A673 (cell line): Measurements from ENCODE around the gene SORCS1. TPM values are rescaled to one million over a fixed set of nuclear protein-coding genes. Genes with fewer than 3 reads are reported as not detected.

Experiments
- BruUV-seq: library from RNA; stranded (reverse); fragments of 400-500 nt; replicated peaks from 2 replicates; lab custom pipeline; 2021; lab: Mats Ljungman, UMichigan
- CTCF ChIA-PET: fragments of 300-600 bp; sonication (Branson Sonifier 250); formaldehyde crosslinking; loops from one replicate; lab custom pipeline; 2022; ENCODE audit warnings: antibody characterized with exemption; lab: Charles Lee
- POLR2A ChIA-PET: fragments of 300-600 bp; sonication (Branson Sonifier 250); formaldehyde crosslinking; loops from one replicate; lab custom pipeline; 2022; ENCODE audit warnings: antibody characterized with exemption; ENCODE audit not compliant: low non-redundant PET; lab: Charles Lee
- DNase-seq: peaks from one replicate; pipeline ENCODE4 v3.0.0-alpha.2; 2015; ENCODE audit warnings: low spot score
- H3K27ac ChIP-seq: fragments of 200-600 bp; sonication (generic); 2 replicates; pipeline ENCODE4 v1.5.1; 2016; ENCODE audit warnings: mixed run types, low read depth, mild to moderate bottlenecking, mixed read lengths, antibody characterized with exemption, low read length; ENCODE audit not compliant: poor library complexity, severe bottlenecking
- H3K27me3 ChIP-seq: fragments of 200-600 bp; sonication (generic); replicated peaks from 2 replicates; pipeline ENCODE4 v1.6.1; 2017; ENCODE audit warnings: mixed run types, low read depth, mild to moderate bottlenecking, mixed read lengths, antibody characterized with exemption, low read length; ENCODE audit not compliant: insufficient read depth, poor library complexity
- H3K36me3 ChIP-seq: fragments of 200-600 bp; sonication (generic); 2 replicates; pipeline ENCODE4 v1.6.1; 2016; ENCODE audit warnings: mixed run types, mild to moderate bottlenecking, mixed read lengths, antibody characterized with exemption, low read length; ENCODE audit not compliant: insufficient read depth, poor library complexity, severe bottlenecking
- H3K4me1 ChIP-seq: fragments of 200-600 bp; sonication (generic); 2 replicates; pipeline ENCODE4 v1.6.1; 2017; ENCODE audit warnings: mixed run types, mild to moderate bottlenecking, mixed read lengths, antibody characterized with exemption, low read length; ENCODE audit not compliant: insufficient read depth, poor library complexity, severe bottlenecking
- H3K4me3 ChIP-seq: fragments of 200-600 bp; sonication (generic); 2 replicates; pipeline ENCODE4 v1.5.1; 2016; ENCODE audit warnings: low read depth, mixed run types, mild to moderate bottlenecking, mixed read lengths, low read length; ENCODE audit not compliant: poor library complexity, severe bottlenecking
- H3K9me3 ChIP-seq: fragments of 200-600 bp; sonication (generic); 2 replicates; pipeline ENCODE4 v1.6.1; 2016; ENCODE audit warnings: mixed run types, low read depth, mild to moderate bottlenecking, mixed read lengths, antibody characterized with exemption, low read length; ENCODE audit not compliant: poor library complexity, severe bottlenecking
- CTCF ChIP-seq: fragments of 300-800, 200-600 bp; sonication (generic); conservative IDR thresholded peaks from 2 replicates; pipeline ENCODE4 v1.5.1; 2017; ENCODE audit warnings: low read depth, mild to moderate bottlenecking, antibody characterized with exemption, low read length, moderate library complexity, mixed read lengths
- EZH2 ChIP-seq: fragments of 200-600 bp; sonication (generic); IDR thresholded peaks from 2 replicates; pipeline ENCODE4 v1.6.1; 2017; ENCODE audit warnings: borderline replicate concordance, low read depth, mild to moderate bottlenecking, mixed read lengths, antibody characterized with exemption, low read length; ENCODE audit not compliant: poor library complexity, severe bottlenecking
- intact Hi-C: fragments of 100-400 bp; cut with micrococcal nuclease; formaldehyde crosslinking; loops from one replicate; pipeline ENCODE4 v1.10.0; 2022; ENCODE audit not compliant: unreplicated experiment
- total RNA-seq: library from RNA; stranded (reverse); gene quantifications from 2 replicates; pipeline ENCODE4 v1.2.3, GENCODE V29; 2021

Gene SORCS1
- total RNA-seq, 1 experiment from 2014 or later: 0.34 TPM

GRCh38 chr10:106857213-106857612 is 307.3 kb downstream of the SORCS1 start:
- POLR2A ChIA-PET: no interaction called here
- intact Hi-C loops: no loop called here
- Histone ChIP-seq H3K4me1 (no peaks in the 10 kb centered on the region), H3K27ac (no peak overlapping the region), H3K9me3 (peaks cover 6% of the 10 kb centered on the region), H3K36me3 (no peaks in the 10 kb centered on the region), H3K4me3 (no peak overlapping the region), H3K27me3 (no peaks in the 10 kb centered on the region)
- TF ChIP-seq CTCF: no peak
- TF ChIP-seq EZH2: no peak
- BruUV-seq: no TSS peak
- DNase-seq: no peak
- CTCF ChIA-PET: no interaction called here

- H3K9me3 ChIP-seq: no peaks in the 10 kb centered on the region
- TF ChIP-seq CTCF (no peak), EZH2 (no peak)
- CTCF ChIA-PET: no interaction called here
- H3K27me3 ChIP-seq: no peaks in the 10 kb centered on the region
- H3K4me3 ChIP-seq: no peak overlapping the region
- DNase-seq: peak; percentile 64
- intact Hi-C loops: no loop called here
- POLR2A ChIA-PET: no interaction called here
- H3K36me3 ChIP-seq: no peaks in the 10 kb centered on the region
- BruUV-seq: no TSS peak
- H3K27ac ChIP-seq: no peak overlapping the region
- peaks cover 4% of the 10 kb centered on the region for H3K4me1 ChIP-seq
These were observed 327.4 kb downstream of the SORCS1 start for GRCh38 chr10:106836933-106837663.

GRCh38 chr10:106832846-106833245 is 331.7 kb downstream of the SORCS1 start:
- Histone ChIP-seq H3K27ac (no peak overlapping the region), H3K9me3 (no peaks in the 10 kb centered on the region), H3K36me3 (no peaks in the 10 kb centered on the region), H3K27me3 (no peaks in the 10 kb centered on the region), H3K4me3 (no peak overlapping the region), H3K4me1 (peaks cover 4% of the 10 kb centered on the region)
- intact Hi-C loops: no loop called here
- ChIA-PET CTCF (no interaction called here), POLR2A (no interaction called here)
- DNase-seq: no peak
- no TSS peak for BruUV-seq
- TF ChIP-seq CTCF: no peak
- TF ChIP-seq EZH2: no peak
